Stomach (tissue), 9 donors: ENCODE results near the gene TSTD1. TPM values are rescaled to one million over a fixed set of nuclear protein-coding genes. Genes with fewer than 3 reads are reported as not detected.

Experiments used
- DNase-seq, 2 donors: peaks; one replicate each; pipeline versions ENCODE4 v3.0.0 to v3.0.0-alpha.2; 2013 to 2019
- H3K27ac ChIP-seq, 5 donors: fragments of 200-600 bp in 4 of 5; sonication (generic) in 4 of 5; one replicate each; pipeline ENCODE4 v1.5.1; 2013 to 2019; ENCODE audit warnings: mild to moderate bottlenecking in 1 of 5, moderate library complexity in 1 of 5
- H3K27me3 ChIP-seq, 3 donors: fragments of 200-600 bp; sonication (generic); one replicate each; pipeline ENCODE4 v1.5.1; 2017 to 2019; ENCODE audit warnings: mixed run types in 1 of 3
- H3K36me3 ChIP-seq, 4 donors: fragments of 200-600 bp; sonication (generic); 1 replicate in 3 of 4; 2 replicates in 1 of 4; pipeline ENCODE4 v1.5.1; 2016 to 2019
- H3K4me1 ChIP-seq, 4 donors: fragments of 200-600 bp; sonication (generic); one replicate each; pipeline ENCODE4 v1.5.1; 2016 to 2019
- H3K4me3 ChIP-seq, 4 donors: fragments of 200-600 bp; sonication (generic) in 3 of 4; one replicate each; pipeline ENCODE4 v1.5.1; 2016 to 2019; ENCODE audit warnings: mild to moderate bottlenecking in 1 of 4
- H3K9me3 ChIP-seq, 4 donors: fragments of 200-600 bp; sonication (generic); one replicate each; pipeline ENCODE4 v1.5.1; 2016 to 2019
- CTCF ChIP-seq, 7 experiments: fragments of 450-650 bp in 4 of 7; fragments of 200-600 bp in 3 of 7; sonication (generic) in 3 of 7; IDR thresholded peaks; one replicate each; pipeline ENCODE4 v1.5.1; 2016 to 2019; ENCODE audit warnings: antibody characterized with exemption in 7 of 7, control low read depth in 2 of 7, mild to moderate bottlenecking in 1 of 7
- EP300 ChIP-seq: sonication (generic); formaldehyde crosslinking; IDR thresholded peaks from one replicate; pipeline ENCODE4 v1.6.1; 2017; ENCODE audit warnings: antibody characterized with exemption
- POLR2A ChIP-seq, 4 donors: fragments of 450-650 bp; IDR thresholded peaks; one replicate each; pipeline ENCODE4 v1.6.1; 2016; ENCODE audit warnings: antibody characterized with exemption in 4 of 4, control low read depth in 2 of 4, mild to moderate bottlenecking in 1 of 4, moderate library complexity in 1 of 4
- POLR2AphosphoS5 ChIP-seq, 3 donors: sonication (generic); formaldehyde crosslinking; IDR thresholded peaks; one replicate each; pipeline ENCODE4 v1.6.1; 2016; ENCODE audit warnings: antibody characterized with exemption in 3 of 3
- WGBS, 5 donors: extraction: QIAGEN DNeasy Blood & Tissue Kit in 3 of 5; methylation state at CpG; one replicate each; pipeline versions ENCODE4 v1.1.5 to v1.1.7; 2013 to 2018; 5-methylcytosine and 5-hydroxymethylcytosine counted together
- intact Hi-C: fragments of 100-400 bp; cut with DNase I; formaldehyde crosslinking; loops from one replicate; pipeline ENCODE4 v1.15.1; 2023; ENCODE audit warnings: low total_unique reads
- polyA plus RNA-seq, 3 donors: library from polyadenylated mRNA; stranded (reverse); fragments of 200-250 nt; gene quantifications; one replicate each; pipeline ENCODE4 v1.2.3, GENCODE V29; 2013
- total RNA-seq, 5 donors: library from RNA; depleted of rRNA; stranded (reverse); fragments of >200 nt; gene quantifications; one replicate each; pipeline versions ENCODE4 v1.1.0 to v1.2.3, GENCODE V29; 2014 to 2016
- donor health status: healthy with polysubstance abuse.
- donor health status: Bipolar disorder and iron deficiency.
- donor health status: healthy.

The TSTD1 gene
- total and polyA plus RNA-seq, 8 donors = 13.2 to 186 (median 112) TPM; not detected in 1

GRCh38 chr1:161045736-161046604 lies 7.2 kb upstream of the TSTD1 start, which contains the start of gene USF1:
TSS of gene USF1 (minus strand) at chr1:161045977. CDS start at chr1:161043275, 2,702 bp downstream.
- TF ChIP-seq CTCF (IDR thresholded peaks at IDR 0.05) (no peak), EP300 (no peak), POLR2AphosphoS5 (IDR thresholded peaks at IDR 0.05) (peak; percentile 70 to 94 (median 80)), POLR2A (IDR thresholded peaks at IDR 0.05) (peak in 1 of 4 donors; percentile 62)
- peak; percentile 96 to 99 for DNase-seq
- peak within 1 kb of the TSS; percentile 86 to 96 (median 88) for H3K4me3 ChIP-seq
- peaks cover 0 to 8% (median 0%) of the 10 kb centered on the region in 4 donors for H3K9me3 ChIP-seq
- 0 to 1% (median 0%) methylated on average over 29 of the region's 29 CpGs for WGBS, 5 donors
- intact Hi-C loops = no loop called here
- H3K36me3 ChIP-seq = peaks cover 20 to 48% (median 33%) of the 10 kb centered on the region in 4 donors
- H3K27ac ChIP-seq = peak within 1 kb of the TSS; percentile 91 to 99 (median 94)
- H3K4me1 ChIP-seq = peaks cover 15 to 39% (median 26%) of the 10 kb centered on the region in 4 donors
- no peaks in the 10 kb centered on the region for H3K27me3 ChIP-seq

DNA sequence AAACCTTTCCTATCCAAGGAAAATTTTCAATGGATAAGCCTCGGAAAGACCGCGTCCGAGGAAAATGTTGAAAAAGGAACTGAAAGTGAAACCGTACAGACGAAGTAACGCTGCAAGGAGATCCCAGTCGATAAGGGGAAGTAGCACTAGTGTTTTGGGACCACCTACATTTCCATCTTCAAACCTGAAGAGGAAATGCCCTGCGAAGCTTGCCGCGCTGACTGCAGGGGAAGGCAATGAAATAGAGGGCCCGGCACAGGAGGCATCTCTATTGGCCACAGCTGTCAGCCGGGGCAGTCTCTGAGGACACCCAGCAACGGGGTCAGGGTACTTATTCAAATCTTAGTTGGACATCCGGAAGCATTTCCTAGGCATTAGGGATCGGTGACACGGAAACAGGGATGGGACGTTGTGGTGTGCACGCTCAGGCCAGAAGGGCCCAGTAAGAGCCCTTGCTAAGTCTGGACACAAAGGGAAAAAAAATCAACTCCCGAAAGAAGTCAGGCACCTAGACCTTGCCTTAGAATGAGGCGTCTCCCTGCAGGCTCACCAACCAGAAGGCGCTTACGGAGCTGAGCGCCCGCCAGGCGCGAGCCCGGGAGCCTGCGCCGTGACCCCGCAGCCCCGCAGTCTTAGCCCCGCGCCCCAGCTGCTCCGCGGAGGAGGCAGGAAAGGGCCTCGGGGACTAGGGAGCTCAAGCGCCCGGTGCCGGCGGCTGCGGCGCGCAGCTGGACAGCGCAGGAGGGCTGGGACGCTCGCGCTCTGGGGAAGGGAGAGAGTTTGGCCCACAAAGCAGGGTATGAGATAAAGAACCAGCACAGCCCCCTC lies 6.4 kb upstream of the TSTD1 start:
- 0 to 2% (median 1%) methylated on average over 31 to 48 of the region's 48 CpGs for WGBS, 5 donors
- TF ChIP-seq POLR2A (IDR thresholded peaks at IDR 0.05) (peak in 1 of 4 donors; percentile 13), POLR2AphosphoS5 (IDR thresholded peaks at IDR 0.05) (no peak), EP300 (no peak)
- Histone ChIP-seq H3K4me1 (peaks cover 15 to 39% (median 26%) of the 10 kb centered on the region in 4 donors), H3K27me3 (no peaks in the 10 kb centered on the region), H3K9me3 (peaks cover 0 to 8% (median 0%) of the 10 kb centered on the region in 4 donors), H3K36me3 (peaks cover 28 to 52% (median 38%) of the 10 kb centered on the region in 4 donors), H3K27ac (peak overlapping the region; percentile 91 to 99 (median 94)), H3K4me3 (peak overlapping the region; percentile 86 to 96 (median 88))
- intact Hi-C loops = no loop called here
- peak; percentile 64 to 84 for DNase-seq

DNA sequence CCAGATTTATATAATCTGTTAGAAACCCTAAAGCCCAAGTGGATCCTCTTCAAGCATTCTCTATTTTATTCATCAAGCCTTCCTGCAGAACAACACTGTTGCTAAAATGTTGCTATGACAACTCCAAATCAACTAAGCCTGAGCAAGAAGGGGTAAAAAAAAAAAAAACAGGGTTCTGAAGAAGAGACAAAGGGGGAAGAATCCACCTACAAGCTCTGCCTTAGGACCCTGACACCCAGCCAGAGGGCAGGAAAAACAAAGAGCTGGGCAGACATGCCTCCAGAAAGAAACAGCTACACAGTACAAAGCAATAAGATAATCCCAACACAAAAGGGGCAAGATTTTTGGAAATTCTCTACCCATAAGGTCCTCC lies 5.8 kb upstream of the TSTD1 start:
- Histone ChIP-seq H3K4me1 (peaks cover 15 to 41% (median 27%) of the 10 kb centered on the region in 4 donors), H3K4me3 (peak overlapping the region; percentile 86 to 96 (median 88)), H3K27me3 (no peaks in the 10 kb centered on the region), H3K9me3 (peaks cover 0 to 7% (median 0%) of the 10 kb centered on the region in 4 donors), H3K27ac (peak overlapping the region; percentile 35 to 99 (median 94)), H3K36me3 (peaks cover 34 to 54% (median 42%) of the 10 kb centered on the region in 4 donors)
- no peak for DNase-seq
- no peak for TF ChIP-seq CTCF (IDR thresholded peaks at IDR 0.05)
- TF ChIP-seq POLR2AphosphoS5 (IDR thresholded peaks at IDR 0.05) = no peak
- TF ChIP-seq EP300 = no peak
- no peak for TF ChIP-seq POLR2A (IDR thresholded peaks at IDR 0.05)
- intact Hi-C loops = no loop called here

GRCh38 chr1:161039546-161039945 lies 782 bp upstream of the TSTD1 start:
- intact Hi-C loops = no loop called here
- Histone ChIP-seq H3K36me3 (peaks cover 37 to 44% (median 43%) of the 10 kb centered on the region in 4 donors), H3K27me3 (no peaks in the 10 kb centered on the region), H3K27ac (peak overlapping the region in 4 of 5 donors; percentile 30 to 81 (median 70)), H3K4me1 (peaks cover 14 to 50% (median 34%) of the 10 kb centered on the region in 4 donors), H3K9me3 (no peaks in the 10 kb centered on the region), H3K4me3 (no peak overlapping the region)
- 69 to 91% (median 82%) methylated on average over 5 of the region's 5 CpGs for WGBS, 5 donors
- no peak for TF ChIP-seq POLR2A (IDR thresholded peaks at IDR 0.05)
- no peak for TF ChIP-seq EP300
- no peak for TF ChIP-seq CTCF (IDR thresholded peaks at IDR 0.05)
- no peak for TF ChIP-seq POLR2AphosphoS5 (IDR thresholded peaks at IDR 0.05)
- DNase-seq = no peak
